Fibroblast of pulmonary artery (primary cell): ENCODE measurements around the gene IL1RAPL1.

ENCODE experiments used
- DNase-seq: peaks from one replicate; pipeline ENCODE4 v3.0.0-alpha.2; 2010; ENCODE audit warnings: low read depth
- H3K4me3 ChIP-seq: replicated peaks from 2 replicates; pipeline ENCODE4 v1.5.1; 2011; ENCODE audit warnings: low read depth, mild to moderate bottlenecking, control low read depth, low read length, moderate library complexity
- CTCF ChIP-seq: IDR thresholded peaks from 2 replicates; pipeline ENCODE4 v1.5.1; 2011; ENCODE audit warnings: mild to moderate bottlenecking, control low read depth, low read length, inconsistent platforms; ENCODE audit errors: missing control alignments

IL1RAPL1 gene

GRCh38 chrX:29834764-29835163, 1247.5 kb downstream of the IL1RAPL1 start:
- no peak for TF ChIP-seq CTCF
- no peak for DNase-seq

GRCh38 chrX:29841750-29842149, 1254.5 kb downstream of the IL1RAPL1 start:
- DNase-seq: peak; percentile 28
- no peak for TF ChIP-seq CTCF
- H3K4me3 ChIP-seq: no peak overlapping the region

More at GRCh38 chrX:29834764-29835163, 1247.5 kb downstream of the IL1RAPL1 start:
- H3K4me3 ChIP-seq: no peak overlapping the region

- no peak for TF ChIP-seq CTCF
- no peak for DNase-seq
- no peak overlapping the region for H3K4me3 ChIP-seq
Observed at GRCh38 chrX:29842552-29842951, 1255.3 kb downstream of the IL1RAPL1 start.

DNA sequence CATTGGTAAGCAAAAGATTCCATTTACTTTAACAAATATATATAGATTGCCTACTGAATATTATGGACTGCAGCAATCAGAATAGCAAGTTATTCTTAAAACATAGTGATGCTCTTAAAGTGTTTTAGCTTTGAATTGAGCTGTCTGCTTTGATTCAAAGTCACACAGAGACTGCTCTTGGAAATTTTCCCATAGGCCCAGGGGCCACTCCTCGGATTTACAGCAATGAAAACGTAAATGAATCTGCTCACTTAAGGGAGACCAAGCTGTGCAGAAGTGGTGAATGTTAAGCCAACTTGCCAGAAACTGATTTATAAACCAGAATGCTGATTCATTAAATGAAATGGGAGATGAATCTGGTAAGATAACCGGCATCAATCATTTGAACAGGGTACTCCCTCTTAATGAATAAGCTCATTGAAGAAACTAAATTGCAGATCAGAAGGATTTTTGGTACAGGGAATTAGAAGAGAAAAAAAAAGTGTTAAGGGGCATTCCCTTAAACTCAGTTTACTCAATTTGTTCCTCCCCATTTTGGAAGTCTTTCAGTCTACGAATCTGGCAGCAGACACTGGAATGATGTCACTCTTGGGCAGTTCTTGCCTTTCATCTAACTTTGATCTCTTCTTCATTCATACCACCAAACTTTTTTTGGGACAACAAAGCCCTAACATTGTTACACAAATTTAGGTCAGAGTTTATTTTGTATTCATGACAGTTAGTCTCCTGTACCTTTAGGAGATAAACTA, 1264.8 kb downstream of the IL1RAPL1 start:
- TF ChIP-seq CTCF: no peak
- no peak for DNase-seq
- H3K4me3 ChIP-seq: no peak overlapping the region

GRCh38 chrX:29852767-29853166, 1265.5 kb downstream of the IL1RAPL1 start:
- H3K4me3 ChIP-seq: no peak overlapping the region
- no peak for TF ChIP-seq CTCF

GRCh38 chrX:29858714-29859113, 1271.5 kb downstream of the IL1RAPL1 start:
- TF ChIP-seq CTCF: no peak
- peak; percentile 13 for DNase-seq
- H3K4me3 ChIP-seq: no peak overlapping the region

More at GRCh38 chrX:29852767-29853166, 1265.5 kb downstream of the IL1RAPL1 start:
- peak; percentile 37 for DNase-seq

DNA sequence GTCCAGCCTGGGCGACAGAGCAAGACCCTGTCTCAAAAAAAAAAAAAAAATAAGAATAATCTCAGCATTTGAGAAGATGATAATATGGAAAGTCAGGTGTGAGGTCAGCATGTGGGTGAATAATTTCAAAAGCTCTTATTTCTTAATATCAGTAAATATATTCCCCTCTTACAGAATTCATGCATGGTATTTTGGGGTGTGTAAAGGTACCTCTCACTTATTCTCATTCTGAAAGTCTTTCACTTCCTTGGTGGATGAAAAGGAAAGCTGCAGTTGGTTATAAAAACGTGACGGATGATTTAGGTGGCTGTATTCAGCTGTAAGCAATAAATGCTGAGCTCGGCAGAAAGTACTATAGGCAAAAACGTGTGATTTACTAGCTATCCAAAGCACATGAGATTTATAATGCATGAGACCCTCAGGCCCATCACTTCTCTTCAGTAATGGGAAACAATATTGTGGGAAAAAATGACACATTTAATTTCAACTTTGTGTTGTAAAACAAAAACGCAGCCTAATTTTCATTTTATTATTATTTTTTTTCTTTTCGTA, 1275.0 kb downstream of the IL1RAPL1 start:
- TF ChIP-seq CTCF: no peak
- DNase-seq: no peak
- no peak overlapping the region for H3K4me3 ChIP-seq
